GM12864 (cell line): ENCODE results near the gene B4GALT4.
"Not testable (repeated sequence)": the region's sequence is repeated elsewhere in the genome, so short reads cannot be mapped to it uniquely, and the experiment has no call there.

Source experiments
- DNase-seq: peaks from one replicate; pipeline ENCODE4 v3.0.0-alpha.2; 2011; ENCODE audit warnings: low read depth
- H3K4me3 ChIP-seq: 2 replicates; pipeline ENCODE4 v1.5.1; 2011; ENCODE audit warnings: mild to moderate bottlenecking, low read depth, low read length, control low read depth
- CTCF ChIP-seq: IDR thresholded peaks from 2 replicates; pipeline ENCODE4 v1.5.1; 2011; ENCODE audit warnings: low read depth, mild to moderate bottlenecking, moderate library complexity, low read length, control low read depth, inconsistent platforms; ENCODE audit errors: missing control alignments

Gene B4GALT4

GRCh38 chr3:119184111-119184510, 56.6 kb downstream of the B4GALT4 start:
- no peak for DNase-seq
- H3K4me3 ChIP-seq = no peak overlapping the region
- TF ChIP-seq CTCF = no peak

- H3K4me3 ChIP-seq = no peak overlapping the region
- DNase-seq = no peak
- TF ChIP-seq CTCF = no peak
These were observed 58.9 kb downstream of the B4GALT4 start for GRCh38 chr3:119181765-119182164.

GRCh38 chr3:119177321-119177720, 63.4 kb downstream of the B4GALT4 start:
- no peak overlapping the region for H3K4me3 ChIP-seq
- no peak for DNase-seq
- TF ChIP-seq CTCF = no peak

GRCh38 chr3:119176778-119177177, 63.9 kb downstream of the B4GALT4 start:
- TF ChIP-seq CTCF = no peak

GRCh38 chr3:119175872-119176756, 64.6 kb downstream of the B4GALT4 start:
- H3K4me3 ChIP-seq = no peak overlapping the region
- no peak for TF ChIP-seq CTCF
- DNase-seq = no peak

More at GRCh38 chr3:119176778-119177177, 63.9 kb downstream of the B4GALT4 start:
- H3K4me3 ChIP-seq = no peak overlapping the region
- DNase-seq = no peak

GRCh38 chr3:119173325-119173724, 67.4 kb downstream of the B4GALT4 start, which contains the start of gene UPK1B:
Gene UPK1B (plus strand): TSS chr3:119173598. CDS start chr3:119186742, 13,144 bp downstream.
- no peak for TF ChIP-seq CTCF
- no peak for DNase-seq
- H3K4me3 ChIP-seq = no peak within 1 kb of the TSS

GRCh38 chr3:119170821-119171220, 69.9 kb downstream of the B4GALT4 start:
- no peak for DNase-seq
- H3K4me3 ChIP-seq = no peak overlapping the region
- TF ChIP-seq CTCF = no peak

GRCh38 chr3:119164745-119165144, 75.9 kb downstream of the B4GALT4 start:
- H3K4me3 ChIP-seq, DNase-seq: not testable (repeated sequence)
